Measurements from ENCODE around the gene PRICKLE1.

PRICKLE1 gene

GRCh38 chr12:42606471-42606870 is 16.9 kb upstream of the PRICKLE1 start:
- no peaks in the 10 kb centered on the region for H3K9me3 ChIP-seq
- TF ChIP-seq CTCF (IDR thresholded peaks at IDR 0.05) = no peak
- H3K4me1 ChIP-seq = no peaks in the 10 kb centered on the region
- no peaks in the 10 kb centered on the region for H3K27me3 ChIP-seq
- no peak for DNase-seq
- H3K27ac ChIP-seq = no peak overlapping the region
- no peaks in the 10 kb centered on the region for H3K36me3 ChIP-seq
- intact Hi-C loops (cut with DNase I; ENCODE audit: low total_unique reads) = no loop called here
- no peak overlapping the region for H3K4me3 ChIP-seq

GRCh38 chr12:42605685-42606084 is 16.1 kb upstream of the PRICKLE1 start:
- Histone ChIP-seq H3K27me3 (no peaks in the 10 kb centered on the region), H3K4me3 (no peak overlapping the region), H3K36me3 (no peaks in the 10 kb centered on the region), H3K4me1 (no peaks in the 10 kb centered on the region), H3K9me3 (no peaks in the 10 kb centered on the region), H3K27ac (no peak overlapping the region)
- intact Hi-C loops (cut with DNase I; ENCODE audit: low total_unique reads) = no loop called here
- DNase-seq = no peak
- no peak for TF ChIP-seq CTCF (IDR thresholded peaks at IDR 0.05)

GRCh38 chr12:42603246-42603990 is 13.9 kb upstream of the PRICKLE1 start:
- no peak for DNase-seq
- intact Hi-C loops (cut with DNase I; ENCODE audit: low total_unique reads) = no loop called here
- no peaks in the 10 kb centered on the region for H3K4me1 ChIP-seq
- no peaks in the 10 kb centered on the region for H3K27me3 ChIP-seq
- no peaks in the 10 kb centered on the region for H3K9me3 ChIP-seq
- H3K4me3 ChIP-seq = no peak overlapping the region
- H3K27ac ChIP-seq = no peak overlapping the region
- TF ChIP-seq CTCF (IDR thresholded peaks at IDR 0.05) = no peak
- H3K36me3 ChIP-seq = no peaks in the 10 kb centered on the region

GRCh38 chr12:42593874-42594273 is 4.3 kb upstream of the PRICKLE1 start:
- Histone ChIP-seq H3K27me3 (no peaks in the 10 kb centered on the region), H3K4me1 (peaks cover 0 to 18% (median 6%) of the 10 kb centered on the region in 4 donors), H3K9me3 (no peaks in the 10 kb centered on the region), H3K4me3 (no peak overlapping the region), H3K27ac (no peak overlapping the region), H3K36me3 (no peaks in the 10 kb centered on the region)
- no peak for TF ChIP-seq CTCF (IDR thresholded peaks at IDR 0.05)
- intact Hi-C loops (cut with DNase I; ENCODE audit: low total_unique reads) = no loop called here
- DNase-seq = no peak

GRCh38 chr12:42590330-42590934 is 886 bp upstream of the PRICKLE1 start:
- no peak for TF ChIP-seq CTCF (IDR thresholded peaks at IDR 0.05)
- H3K27me3 ChIP-seq = no peaks in the 10 kb centered on the region
- no peaks in the 10 kb centered on the region for H3K36me3 ChIP-seq
- intact Hi-C loops (cut with DNase I; ENCODE audit: low total_unique reads) = no loop called here
- H3K4me3 ChIP-seq = peak overlapping the region; percentile 70 to 74
- H3K27ac ChIP-seq = peak overlapping the region; percentile 25 to 41
- no peaks in the 10 kb centered on the region for H3K9me3 ChIP-seq
- H3K4me1 ChIP-seq = peaks cover 0 to 38% (median 19%) of the 10 kb centered on the region in 4 donors
- DNase-seq = peak; percentile 28 to 70
